IMR-90 (cell line): Measurements from ENCODE around the gene RNH1. TPM values are rescaled to one million over a fixed set of nuclear protein-coding genes. Genes with fewer than 3 reads are reported as not detected.

Experiments
- ATAC-seq: fragments of 200-7000 bp; cut with Tn5 transposase; 2 replicates; pipeline ENCODE4 v1.9.1; 2020; ENCODE audit warnings: low read depth, mild to moderate bottlenecking, moderate library complexity
- BruUV-seq: library from RNA; stranded (reverse); fragments of 400-500 nt; replicated peaks from 2 replicates; lab custom pipeline; 2021; lab: Mats Ljungman, UMichigan
- CTCF ChIA-PET: fragments of 300-600 bp; formaldehyde crosslinking; extraction: SDS; loops from one replicate; lab custom pipeline; 2021; ENCODE audit warnings: antibody characterized with exemption; lab: Yijun Ruan, JAX
- POLR2A ChIA-PET: fragments of 300-600 bp; sonication (Branson Sonifier 250); formaldehyde crosslinking; loops from one replicate; lab custom pipeline; 2022; ENCODE audit warnings: antibody characterized with exemption; ENCODE audit not compliant: unreplicated experiment; lab: Charles Lee
- DNase-seq: peaks from one replicate; pipeline ENCODE4 v3.0.0; 2013
- H2AFZ ChIP-seq: replicated peaks from 2 replicates; pipeline ENCODE3; 2013; ENCODE audit warnings: low read length, mild to moderate bottlenecking; ENCODE audit not compliant: poor library complexity
- H2AK5ac ChIP-seq: 2 replicates; pipeline ENCODE4 v1.6.1; 2013; ENCODE audit warnings: low read depth, low read length, inconsistent platforms
- H2AK9ac ChIP-seq: replicated peaks from 2 replicates; pipeline ENCODE3; 2013; ENCODE audit warnings: mild to moderate bottlenecking, low read depth, low read length, moderate library complexity; ENCODE audit not compliant: poor library complexity
- H2BK120ac ChIP-seq: 2 replicates; pipeline ENCODE4 v1.6.1; 2013; ENCODE audit warnings: low read depth, low read length, inconsistent platforms
- H2BK15ac ChIP-seq: 3 replicates; pipeline ENCODE4 v1.6.1; 2013; ENCODE audit warnings: low read depth, low read length, inconsistent platforms
- H2BK20ac ChIP-seq: 2 replicates; pipeline ENCODE4 v1.6.1; 2013; ENCODE audit warnings: low read depth, mild to moderate bottlenecking, inconsistent platforms, low read length, moderate library complexity
- H2BK5ac ChIP-seq: 2 replicates; pipeline ENCODE4 v1.6.1; 2013; ENCODE audit warnings: mild to moderate bottlenecking, low read depth, low read length, inconsistent platforms; ENCODE audit not compliant: poor library complexity, severe bottlenecking
- H3K14ac ChIP-seq: replicated peaks from 2 replicates; pipeline ENCODE4 v1.6.1; 2013; ENCODE audit warnings: low read depth, low read length, inconsistent platforms
- H3K18ac ChIP-seq: 2 replicates; pipeline ENCODE4 v1.6.1; 2013; ENCODE audit warnings: low read depth, low read length, control low read depth
- H3K23ac ChIP-seq: 2 replicates; pipeline ENCODE4 v1.6.1; 2013; ENCODE audit warnings: low read depth, low read length, inconsistent platforms
- H3K27ac ChIP-seq: 2 replicates; pipeline ENCODE4 v1.5.1; 2013; ENCODE audit warnings: mild to moderate bottlenecking, control low read depth, low read length; ENCODE audit not compliant: insufficient read depth
- H3K27me3 ChIP-seq: 2 replicates; pipeline ENCODE4 v1.6.1; 2013; ENCODE audit warnings: low read length; ENCODE audit not compliant: control insufficient read depth, insufficient read depth
- H3K36me3 ChIP-seq: 2 replicates; pipeline ENCODE4 v1.6.1; 2013; ENCODE audit warnings: low read length, mixed read lengths; ENCODE audit not compliant: control insufficient read depth, insufficient read depth
- H3K4ac ChIP-seq: 2 replicates; pipeline ENCODE4 v1.6.1; 2013; ENCODE audit warnings: low read depth, low read length, inconsistent platforms
- H3K4me1 ChIP-seq: 2 replicates; pipeline ENCODE4 v1.6.1; 2013; ENCODE audit warnings: low read length, mixed read lengths; ENCODE audit not compliant: control insufficient read depth, insufficient read depth
- H3K4me2 ChIP-seq: 2 replicates; pipeline ENCODE4 v1.6.1; 2013; ENCODE audit warnings: low read depth, mild to moderate bottlenecking, control low read depth, low read length, moderate library complexity
- H3K4me3 ChIP-seq: 2 replicates; pipeline ENCODE4 v1.5.1; 2013; ENCODE audit warnings: low read depth, mild to moderate bottlenecking, control low read depth, low read length, moderate library complexity; ENCODE audit not compliant: insufficient read depth
- H3K56ac ChIP-seq: 2 replicates; pipeline ENCODE4 v1.6.1; 2013; ENCODE audit warnings: low read length, inconsistent platforms; ENCODE audit not compliant: insufficient read depth; ENCODE audit errors: extremely low read depth
- H3K79me1 ChIP-seq, 2 experiments: 2 replicates each; pipeline ENCODE4 v1.6.1; 2013; ENCODE audit warnings: low read length in 2 of 2, inconsistent platforms in 1 of 2, low read depth in 1 of 2
- H3K9ac ChIP-seq: 2 replicates; pipeline ENCODE4 v1.6.1; 2013; ENCODE audit warnings: low read depth, low read length, control low read depth
- H3K9me1 ChIP-seq: 2 replicates; pipeline ENCODE4 v1.6.1; 2013; ENCODE audit warnings: low read length, inconsistent platforms; ENCODE audit not compliant: insufficient read depth
- H3K9me3 ChIP-seq: 2 replicates; pipeline ENCODE4 v1.6.1; 2013; ENCODE audit warnings: low read length; ENCODE audit not compliant: control insufficient read depth, insufficient read depth
- H4K20me1 ChIP-seq: 2 replicates; pipeline ENCODE4 v1.6.1; 2013; ENCODE audit warnings: low read length, inconsistent platforms; ENCODE audit not compliant: insufficient read depth
- H4K5ac ChIP-seq: 2 replicates; pipeline ENCODE4 v1.6.1; 2013; ENCODE audit warnings: mild to moderate bottlenecking, low read depth, low read length, control low read depth
- H4K8ac ChIP-seq, 2 experiments: 2 replicates each; pipeline ENCODE4 v1.6.1; 2013; ENCODE audit warnings: low read depth in 2 of 2, low read length in 2 of 2, control low read depth in 1 of 2, inconsistent platforms in 1 of 2
- H4K91ac ChIP-seq: 2 replicates; pipeline ENCODE4 v1.6.1; 2013; ENCODE audit warnings: low read depth, low read length, inconsistent platforms; ENCODE audit not compliant: insufficient read depth
- BHLHE40 ChIP-seq: fragments of 150-350 bp; IDR thresholded peaks from 2 replicates; pipeline ENCODE4 v1.6.1; 2016; ENCODE audit warnings: mild to moderate bottlenecking, low read depth, low read length
- CHD1 ChIP-seq: IDR thresholded peaks from 2 replicates; pipeline ENCODE4 v1.6.1; 2012; ENCODE audit warnings: low read depth, low read length, improper control_type of control experiment
- CTCF ChIP-seq: conservative IDR thresholded peaks from 2 replicates; pipeline ENCODE4 v1.5.1; 2012; ENCODE audit warnings: mild to moderate bottlenecking, low read depth, low read length, improper control_type of control experiment
- ELK1 ChIP-seq: fragments of 150-350 bp; IDR thresholded peaks from 2 replicates; pipeline ENCODE4 v1.6.1; 2016; ENCODE audit warnings: low read depth, mild to moderate bottlenecking, low read length, moderate library complexity, borderline replicate concordance
- FOS ChIP-seq: fragments of 150-350 bp; IDR thresholded peaks from 2 replicates; pipeline ENCODE4 v1.6.1; 2016; ENCODE audit warnings: low read depth, low read length
- MAFK ChIP-seq: IDR thresholded peaks from 2 replicates; pipeline ENCODE4 v1.6.1; 2012; ENCODE audit warnings: low read depth, low read length, improper control_type of control experiment
- MAZ ChIP-seq: IDR thresholded peaks from 2 replicates; pipeline ENCODE4 v1.6.1; 2012; ENCODE audit warnings: low read depth, mild to moderate bottlenecking, low read length, improper control_type of control experiment, moderate library complexity, borderline replicate concordance
- MXI1 ChIP-seq: IDR thresholded peaks from 2 replicates; pipeline ENCODE4 v1.6.1; 2012; ENCODE audit warnings: low read depth, mild to moderate bottlenecking, low read length, moderate library complexity, borderline replicate concordance
- NFE2L2 ChIP-seq: fragments of 150-350 bp; IDR thresholded peaks from 2 replicates; pipeline ENCODE4 v1.6.1; 2016; ENCODE audit warnings: low read depth, mild to moderate bottlenecking, low read length
- POLR2A ChIP-seq: IDR thresholded peaks from 2 replicates; pipeline ENCODE4 v1.6.1; 2012; ENCODE audit warnings: mild to moderate bottlenecking, low read depth, low read length
- RAD21 ChIP-seq: IDR thresholded peaks from 2 replicates; pipeline ENCODE4 v1.6.1; 2012; ENCODE audit warnings: low read length, improper control_type of control experiment
- RCOR1 ChIP-seq: IDR thresholded peaks from 2 replicates; pipeline ENCODE4 v1.6.1; 2012; ENCODE audit warnings: mild to moderate bottlenecking, low read length, improper control_type of control experiment; ENCODE audit not compliant: insufficient replicate concordance
- RFX5 ChIP-seq: IDR thresholded peaks from 2 replicates; pipeline ENCODE4 v1.8.0; 2012; ENCODE audit warnings: low read depth, mild to moderate bottlenecking, low read length, moderate library complexity
- SMC3 ChIP-seq: fragments of 150-350 bp; IDR thresholded peaks from 2 replicates; pipeline ENCODE4 v1.6.1; 2016; ENCODE audit warnings: low read depth, mild to moderate bottlenecking, antibody characterized with exemption, low read length, moderate library complexity
- USF2 ChIP-seq: fragments of 150-350 bp; IDR thresholded peaks from 2 replicates; pipeline ENCODE4 v1.6.1; 2017; ENCODE audit warnings: mild to moderate bottlenecking, antibody characterized with exemption, low read length, low read depth
- WGBS, 2 experiments: methylation state at CpG; one replicate each; pipeline versions ENCODE4 v1.1.5 to v1.1.7; 2013; ENCODE audit warnings: missing lambda C conversion rate in 2 of 2; ENCODE audit not compliant: insufficient read length in 1 of 2; ENCODE audit errors: extremely low coverage in 2 of 2; 5-methylcytosine and 5-hydroxymethylcytosine counted together
- dilution Hi-C: fragments of 300-500 bp; cut with HindIII; formaldehyde crosslinking; loops from one replicate; pipeline ENCODE4 v1.14.3; 2018; ENCODE audit warnings: low sequenced_read_pairs; ENCODE audit not compliant: unreplicated experiment
- in situ Hi-C: fragments of 300-500 bp; cut with MboI; formaldehyde crosslinking; loops from 3 replicates; pipeline ENCODE4 v1.14.3; 2019; ENCODE audit warnings: low sequenced_read_pairs, inconsistent platforms, mixed read lengths
- intact Hi-C: fragments of 100-400 bp; cut with micrococcal nuclease; formaldehyde crosslinking; loops from 2 replicates; pipeline ENCODE4 v1.10.0; 2022
- polyA plus RNA-seq, 3 experiments: library from polyadenylated mRNA; depleted of rRNA; stranded (reverse); fragments of >200 nt; gene quantifications; 2 replicates each; pipeline ENCODE4 v1.2.3, GENCODE V29; 2012; ENCODE audit warnings: low replicate concordance in 1 of 3
- total RNA-seq: library from RNA; depleted of rRNA; stranded (reverse); fragments of >200 nt; gene quantifications from 2 replicates; pipeline ENCODE4 v1.2.3, GENCODE V29; 2012

The RNH1 gene
- total and polyA plus RNA-seq, 2 of the 4 experiments (the other 2 are of a cell fraction) = 138 to 247 TPM

GRCh38 chr11:487571-488021 lies 19.4 kb downstream of the RNH1 start:
- Histone ChIP-seq H2AK5ac (no peak overlapping the region), H2BK20ac (no peak overlapping the region), H3K4me1 (no peaks in the 10 kb centered on the region), H3K27me3 (no peaks in the 10 kb centered on the region), H3K23ac (no peak overlapping the region), H2BK15ac (no peak overlapping the region), H3K4me2 (no peak overlapping the region), H3K56ac (no peak overlapping the region), H3K4me3 (no peak overlapping the region), H3K79me1 (peaks cover 12 to 27% of the 10 kb centered on the region in 2 experiments; a peak in 3 of 4 replicates), H4K91ac (no peak overlapping the region), H2AFZ (no peak overlapping the region), H3K27ac (no peak overlapping the region), H3K4ac (no peak overlapping the region), H2AK9ac (no peak overlapping the region), H3K9me3 (no peaks in the 10 kb centered on the region), H2BK5ac (no peak overlapping the region), H3K9ac (no peak overlapping the region), H4K20me1 (peaks cover 4% of the 10 kb centered on the region; the same call in 1 of the 2 replicates), H2BK120ac (no peak overlapping the region), H3K14ac (no peak overlapping the region), H4K5ac (no peak overlapping the region), H3K18ac (no peak overlapping the region), H4K8ac (no peak overlapping the region), H3K36me3 (peaks cover 18% of the 10 kb centered on the region), H3K9me1 (no peaks in the 10 kb centered on the region)
- POLR2A ChIA-PET = no interaction called here
- CTCF ChIA-PET = no interaction called here
- TF ChIP-seq POLR2A = no peak
- no peak for TF ChIP-seq FOS
- TF ChIP-seq CTCF = no peak
- TF ChIP-seq MAZ = no peak
- TF ChIP-seq CHD1 = no peak
- no peak for TF ChIP-seq USF2
- TF ChIP-seq ELK1 = no peak
- no peak for TF ChIP-seq RCOR1
- TF ChIP-seq NFE2L2 = no peak
- no peak for TF ChIP-seq RFX5
- no peak for TF ChIP-seq BHLHE40
- TF ChIP-seq MAFK = no peak
- no peak for TF ChIP-seq MXI1
- TF ChIP-seq RAD21 = no peak
- no peak for TF ChIP-seq SMC3
- in situ Hi-C loops (no loop called here), intact Hi-C loops (no loop called here), dilution Hi-C loops (no loop called here)
- 95% methylated on average over 13 of the region's 22 CpGs; no CpG with 5 or more reads in 1 of the 2 experiments for WGBS, 2 experiments
- DNase-seq (no peak), ATAC-seq (no peak)
- no TSS peak for BruUV-seq
